IMR-90 (cell line): ENCODE measurements around the gene WNT10A. TPM values are rescaled to one million over a fixed set of nuclear protein-coding genes. Genes with fewer than 3 reads are reported as not detected.

ENCODE experiments used
- ATAC-seq: fragments of 200-7000 bp; cut with Tn5 transposase; 2 replicates; pipeline ENCODE4 v1.9.1; 2020; ENCODE audit warnings: low read depth, mild to moderate bottlenecking, moderate library complexity
- BruUV-seq: library from RNA; stranded (reverse); fragments of 400-500 nt; replicated peaks from 2 replicates; lab custom pipeline; 2021; lab: Mats Ljungman, UMichigan
- CTCF ChIA-PET: fragments of 300-600 bp; formaldehyde crosslinking; extraction: SDS; loops from one replicate; lab custom pipeline; 2021; ENCODE audit warnings: antibody characterized with exemption; lab: Yijun Ruan, JAX
- POLR2A ChIA-PET: fragments of 300-600 bp; sonication (Branson Sonifier 250); formaldehyde crosslinking; loops from one replicate; lab custom pipeline; 2022; ENCODE audit warnings: antibody characterized with exemption; ENCODE audit not compliant: unreplicated experiment; lab: Charles Lee
- DNase-seq: peaks from one replicate; pipeline ENCODE4 v3.0.0; 2013
- H2AFZ ChIP-seq: replicated peaks from 2 replicates; pipeline ENCODE3; 2013; ENCODE audit warnings: low read length, mild to moderate bottlenecking; ENCODE audit not compliant: poor library complexity
- H2AK5ac ChIP-seq: 2 replicates; pipeline ENCODE4 v1.6.1; 2013; ENCODE audit warnings: low read depth, low read length, inconsistent platforms
- H2AK9ac ChIP-seq: replicated peaks from 2 replicates; pipeline ENCODE3; 2013; ENCODE audit warnings: mild to moderate bottlenecking, low read depth, low read length, moderate library complexity; ENCODE audit not compliant: poor library complexity
- H2BK120ac ChIP-seq: 2 replicates; pipeline ENCODE4 v1.6.1; 2013; ENCODE audit warnings: low read depth, low read length, inconsistent platforms
- H2BK15ac ChIP-seq: 3 replicates; pipeline ENCODE4 v1.6.1; 2013; ENCODE audit warnings: low read depth, low read length, inconsistent platforms
- H2BK20ac ChIP-seq: 2 replicates; pipeline ENCODE4 v1.6.1; 2013; ENCODE audit warnings: low read depth, mild to moderate bottlenecking, inconsistent platforms, low read length, moderate library complexity
- H2BK5ac ChIP-seq: 2 replicates; pipeline ENCODE4 v1.6.1; 2013; ENCODE audit warnings: mild to moderate bottlenecking, low read depth, low read length, inconsistent platforms; ENCODE audit not compliant: poor library complexity, severe bottlenecking
- H3K14ac ChIP-seq: replicated peaks from 2 replicates; pipeline ENCODE4 v1.6.1; 2013; ENCODE audit warnings: low read depth, low read length, inconsistent platforms
- H3K18ac ChIP-seq: 2 replicates; pipeline ENCODE4 v1.6.1; 2013; ENCODE audit warnings: low read depth, low read length, control low read depth
- H3K23ac ChIP-seq: 2 replicates; pipeline ENCODE4 v1.6.1; 2013; ENCODE audit warnings: low read depth, low read length, inconsistent platforms
- H3K27ac ChIP-seq: 2 replicates; pipeline ENCODE4 v1.5.1; 2013; ENCODE audit warnings: mild to moderate bottlenecking, control low read depth, low read length; ENCODE audit not compliant: insufficient read depth
- H3K27me3 ChIP-seq: 2 replicates; pipeline ENCODE4 v1.6.1; 2013; ENCODE audit warnings: low read length; ENCODE audit not compliant: control insufficient read depth, insufficient read depth
- H3K36me3 ChIP-seq: 2 replicates; pipeline ENCODE4 v1.6.1; 2013; ENCODE audit warnings: low read length, mixed read lengths; ENCODE audit not compliant: control insufficient read depth, insufficient read depth
- H3K4ac ChIP-seq: 2 replicates; pipeline ENCODE4 v1.6.1; 2013; ENCODE audit warnings: low read depth, low read length, inconsistent platforms
- H3K4me1 ChIP-seq: 2 replicates; pipeline ENCODE4 v1.6.1; 2013; ENCODE audit warnings: low read length, mixed read lengths; ENCODE audit not compliant: control insufficient read depth, insufficient read depth
- H3K4me2 ChIP-seq: 2 replicates; pipeline ENCODE4 v1.6.1; 2013; ENCODE audit warnings: low read depth, mild to moderate bottlenecking, control low read depth, low read length, moderate library complexity
- H3K4me3 ChIP-seq: 2 replicates; pipeline ENCODE4 v1.5.1; 2013; ENCODE audit warnings: low read depth, mild to moderate bottlenecking, control low read depth, low read length, moderate library complexity; ENCODE audit not compliant: insufficient read depth
- H3K56ac ChIP-seq: 2 replicates; pipeline ENCODE4 v1.6.1; 2013; ENCODE audit warnings: low read length, inconsistent platforms; ENCODE audit not compliant: insufficient read depth; ENCODE audit errors: extremely low read depth
- H3K79me1 ChIP-seq, 2 experiments: 2 replicates each; pipeline ENCODE4 v1.6.1; 2013; ENCODE audit warnings: low read length in 2 of 2, inconsistent platforms in 1 of 2, low read depth in 1 of 2
- H3K9ac ChIP-seq: 2 replicates; pipeline ENCODE4 v1.6.1; 2013; ENCODE audit warnings: low read depth, low read length, control low read depth
- H3K9me1 ChIP-seq: 2 replicates; pipeline ENCODE4 v1.6.1; 2013; ENCODE audit warnings: low read length, inconsistent platforms; ENCODE audit not compliant: insufficient read depth
- H3K9me3 ChIP-seq: 2 replicates; pipeline ENCODE4 v1.6.1; 2013; ENCODE audit warnings: low read length; ENCODE audit not compliant: control insufficient read depth, insufficient read depth
- H4K20me1 ChIP-seq: 2 replicates; pipeline ENCODE4 v1.6.1; 2013; ENCODE audit warnings: low read length, inconsistent platforms; ENCODE audit not compliant: insufficient read depth
- H4K5ac ChIP-seq: 2 replicates; pipeline ENCODE4 v1.6.1; 2013; ENCODE audit warnings: mild to moderate bottlenecking, low read depth, low read length, control low read depth
- H4K8ac ChIP-seq, 2 experiments: 2 replicates each; pipeline ENCODE4 v1.6.1; 2013; ENCODE audit warnings: low read depth in 2 of 2, low read length in 2 of 2, control low read depth in 1 of 2, inconsistent platforms in 1 of 2
- H4K91ac ChIP-seq: 2 replicates; pipeline ENCODE4 v1.6.1; 2013; ENCODE audit warnings: low read depth, low read length, inconsistent platforms; ENCODE audit not compliant: insufficient read depth
- BHLHE40 ChIP-seq: fragments of 150-350 bp; IDR thresholded peaks from 2 replicates; pipeline ENCODE4 v1.6.1; 2016; ENCODE audit warnings: mild to moderate bottlenecking, low read depth, low read length
- CEBPB ChIP-seq: IDR thresholded peaks from 2 replicates; pipeline ENCODE4 v1.6.1; 2012; ENCODE audit warnings: low read depth, low read length, improper control_type of control experiment
- CHD1 ChIP-seq: IDR thresholded peaks from 2 replicates; pipeline ENCODE4 v1.6.1; 2012; ENCODE audit warnings: low read depth, low read length, improper control_type of control experiment
- CTCF ChIP-seq: conservative IDR thresholded peaks from 2 replicates; pipeline ENCODE4 v1.5.1; 2012; ENCODE audit warnings: mild to moderate bottlenecking, low read depth, low read length, improper control_type of control experiment
- ELK1 ChIP-seq: fragments of 150-350 bp; IDR thresholded peaks from 2 replicates; pipeline ENCODE4 v1.6.1; 2016; ENCODE audit warnings: low read depth, mild to moderate bottlenecking, low read length, moderate library complexity, borderline replicate concordance
- FOS ChIP-seq: fragments of 150-350 bp; IDR thresholded peaks from 2 replicates; pipeline ENCODE4 v1.6.1; 2016; ENCODE audit warnings: low read depth, low read length
- MAFK ChIP-seq: IDR thresholded peaks from 2 replicates; pipeline ENCODE4 v1.6.1; 2012; ENCODE audit warnings: low read depth, low read length, improper control_type of control experiment
- MAZ ChIP-seq: IDR thresholded peaks from 2 replicates; pipeline ENCODE4 v1.6.1; 2012; ENCODE audit warnings: low read depth, mild to moderate bottlenecking, low read length, improper control_type of control experiment, moderate library complexity, borderline replicate concordance
- MXI1 ChIP-seq: IDR thresholded peaks from 2 replicates; pipeline ENCODE4 v1.6.1; 2012; ENCODE audit warnings: low read depth, mild to moderate bottlenecking, low read length, moderate library complexity, borderline replicate concordance
- NFE2L2 ChIP-seq: fragments of 150-350 bp; IDR thresholded peaks from 2 replicates; pipeline ENCODE4 v1.6.1; 2016; ENCODE audit warnings: low read depth, mild to moderate bottlenecking, low read length
- POLR2A ChIP-seq: IDR thresholded peaks from 2 replicates; pipeline ENCODE4 v1.6.1; 2012; ENCODE audit warnings: mild to moderate bottlenecking, low read depth, low read length
- RAD21 ChIP-seq: IDR thresholded peaks from 2 replicates; pipeline ENCODE4 v1.6.1; 2012; ENCODE audit warnings: low read length, improper control_type of control experiment
- RCOR1 ChIP-seq: IDR thresholded peaks from 2 replicates; pipeline ENCODE4 v1.6.1; 2012; ENCODE audit warnings: mild to moderate bottlenecking, low read length, improper control_type of control experiment; ENCODE audit not compliant: insufficient replicate concordance
- RFX5 ChIP-seq: IDR thresholded peaks from 2 replicates; pipeline ENCODE4 v1.8.0; 2012; ENCODE audit warnings: low read depth, mild to moderate bottlenecking, low read length, moderate library complexity
- SMC3 ChIP-seq: fragments of 150-350 bp; IDR thresholded peaks from 2 replicates; pipeline ENCODE4 v1.6.1; 2016; ENCODE audit warnings: low read depth, mild to moderate bottlenecking, antibody characterized with exemption, low read length, moderate library complexity
- WGBS, 2 experiments: methylation state at CpG; one replicate each; pipeline versions ENCODE4 v1.1.5 to v1.1.7; 2013; ENCODE audit warnings: missing lambda C conversion rate in 2 of 2; ENCODE audit not compliant: insufficient read length in 1 of 2; ENCODE audit errors: extremely low coverage in 2 of 2; 5-methylcytosine and 5-hydroxymethylcytosine counted together
- dilution Hi-C: fragments of 300-500 bp; cut with HindIII; formaldehyde crosslinking; loops from one replicate; pipeline ENCODE4 v1.14.3; 2018; ENCODE audit warnings: low sequenced_read_pairs; ENCODE audit not compliant: unreplicated experiment
- in situ Hi-C: fragments of 300-500 bp; cut with MboI; formaldehyde crosslinking; loops from 3 replicates; pipeline ENCODE4 v1.14.3; 2019; ENCODE audit warnings: low sequenced_read_pairs, inconsistent platforms, mixed read lengths
- intact Hi-C: fragments of 100-400 bp; cut with micrococcal nuclease; formaldehyde crosslinking; loops from 2 replicates; pipeline ENCODE4 v1.10.0; 2022
- polyA plus RNA-seq, 3 experiments: library from polyadenylated mRNA; depleted of rRNA; stranded (reverse); fragments of >200 nt; gene quantifications; 2 replicates each; pipeline ENCODE4 v1.2.3, GENCODE V29; 2012; ENCODE audit warnings: low replicate concordance in 1 of 3
- total RNA-seq: library from RNA; depleted of rRNA; stranded (reverse); fragments of >200 nt; gene quantifications from 2 replicates; pipeline ENCODE4 v1.2.3, GENCODE V29; 2012
- TF ChIP-seq, protein P1 (sequence below): fragments of 150-350 bp; IDR thresholded peaks from 2 replicates; pipeline ENCODE4 v1.6.1; 2017; ENCODE audit warnings: mild to moderate bottlenecking, antibody characterized with exemption, low read length, low read depth

WNT10A gene
- total and polyA plus RNA-seq, 2 of the 4 experiments (the other 2 are of a cell fraction): not detected

- no peak overlapping the region for H3K27ac ChIP-seq
- DNase-seq (no peak), ATAC-seq (no peak)
- no peaks in the 10 kb centered on the region for H3K4me1 ChIP-seq
- H3K79me1 ChIP-seq: no peaks in the 10 kb centered on the region
- H3K14ac ChIP-seq: no peak overlapping the region
- H2BK120ac ChIP-seq: no peak overlapping the region
- dilution Hi-C loops: no loop called here
- H4K20me1 ChIP-seq: no peaks in the 10 kb centered on the region
- no peak overlapping the region for H4K91ac ChIP-seq
- peaks cover 2% of the 10 kb centered on the region for H3K9me3 ChIP-seq
- H3K36me3 ChIP-seq: no peaks in the 10 kb centered on the region
- no peak overlapping the region for H3K4ac ChIP-seq
- intact Hi-C loops: no loop called here
- CTCF ChIA-PET: no interaction called here
- no peak overlapping the region for H3K4me3 ChIP-seq
- H2AK5ac ChIP-seq: no peak overlapping the region
- no peak for TF ChIP-seq RFX5
- no peak for TF ChIP-seq CHD1
- TF ChIP-seq BHLHE40: no peak
- TF ChIP-seq NFE2L2: no peak
- no peak for TF ChIP-seq CTCF
- TF ChIP-seq CEBPB: no peak
- TF ChIP-seq MAFK: no peak
- TF ChIP-seq ELK1: no peak
- TF ChIP-seq RAD21: no peak
- TF ChIP-seq, protein P1, sequence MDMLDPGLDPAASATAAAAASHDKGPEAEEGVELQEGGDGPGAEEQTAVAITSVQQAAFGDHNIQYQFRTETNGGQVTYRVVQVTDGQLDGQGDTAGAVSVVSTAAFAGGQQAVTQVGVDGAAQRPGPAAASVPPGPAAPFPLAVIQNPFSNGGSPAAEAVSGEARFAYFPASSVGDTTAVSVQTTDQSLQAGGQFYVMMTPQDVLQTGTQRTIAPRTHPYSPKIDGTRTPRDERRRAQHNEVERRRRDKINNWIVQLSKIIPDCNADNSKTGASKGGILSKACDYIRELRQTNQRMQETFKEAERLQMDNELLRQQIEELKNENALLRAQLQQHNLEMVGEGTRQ: no peak
- no peak for TF ChIP-seq MXI1
- TF ChIP-seq MAZ: no peak
- no peak for TF ChIP-seq RCOR1
- TF ChIP-seq POLR2A: no peak
- no peak for TF ChIP-seq FOS
- no peak for TF ChIP-seq SMC3
- no peak overlapping the region for H4K5ac ChIP-seq
- H3K18ac ChIP-seq: no peak overlapping the region
- WGBS, 2 experiments: 0% methylated on average over 3 of the region's 22 CpGs; no CpG with 5 or more reads in 1 of the 2 experiments
- BruUV-seq: no TSS peak
- H3K27me3 ChIP-seq: peaks cover 91% of the 10 kb centered on the region
- no peak overlapping the region for H2AK9ac ChIP-seq
- in situ Hi-C loops: no loop called here
- H2BK5ac ChIP-seq: no peak overlapping the region
- H3K4me2 ChIP-seq: no peak overlapping the region
- POLR2A ChIA-PET: no interaction called here
- H2BK15ac ChIP-seq: no peak overlapping the region
- no peak overlapping the region for H2BK20ac ChIP-seq
- H3K9ac ChIP-seq: no peak overlapping the region
- H4K8ac ChIP-seq: no peak overlapping the region
- H3K23ac ChIP-seq: no peak overlapping the region
- peak overlapping the region; percentile 46 for H2AFZ ChIP-seq
- H3K56ac ChIP-seq: no peak overlapping the region
- H3K9me1 ChIP-seq: no peaks in the 10 kb centered on the region
Observed at GRCh38 chr2:218872645-218873358, 7.8 kb upstream of the WNT10A start.
